Osteocyte (in vitro differentiated cells): Measurements from ENCODE around the gene PKIB. TPM values are rescaled to one million over a fixed set of nuclear protein-coding genes. Genes with fewer than 3 reads are reported as not detected.

ENCODE experiments used
- DNase-seq: peaks from one replicate; pipeline ENCODE4 v3.0.0; 2021; ENCODE audit warnings: mixed read lengths; ENCODE audit not compliant: unreplicated experiment; ENCODE audit errors: extremely low spot score
- H3K27ac Mint-ChIP-seq: one replicate; pipeline ENCODE4 v1.8.0; 2021; ENCODE audit warnings: mild to moderate bottlenecking, mixed read lengths; ENCODE audit not compliant: unreplicated experiment
- H3K27me3 Mint-ChIP-seq: one replicate; pipeline ENCODE4 v1.8.0; 2021; ENCODE audit warnings: mixed read lengths; ENCODE audit not compliant: unreplicated experiment
- H3K36me3 Mint-ChIP-seq: one replicate; pipeline ENCODE4 v1.8.0; 2021; ENCODE audit warnings: mixed read lengths; ENCODE audit not compliant: unreplicated experiment
- H3K4me1 Mint-ChIP-seq: one replicate; pipeline ENCODE4 v1.8.0; 2021; ENCODE audit warnings: mixed read lengths; ENCODE audit not compliant: unreplicated experiment
- H3K4me3 Mint-ChIP-seq: one replicate; pipeline ENCODE4 v1.8.0; 2021; ENCODE audit warnings: mild to moderate bottlenecking, moderate library complexity, mixed read lengths; ENCODE audit not compliant: unreplicated experiment
- H3K9me3 Mint-ChIP-seq: one replicate; pipeline ENCODE4 v1.8.0; 2021; ENCODE audit warnings: mixed read lengths; ENCODE audit not compliant: unreplicated experiment
- total RNA-seq: library from RNA; stranded (reverse); gene quantifications from 2 replicates; pipeline ENCODE4 v1.2.1, GENCODE V29; 2021
- TF ChIP-seq, protein P1 (sequence below): fragments of 200-600 bp; sonication (generic); IDR thresholded peaks from 2 replicates; pipeline ENCODE4 v1.5.0; 2021; ENCODE audit warnings: antibody characterized with exemption, mild to moderate bottlenecking, moderate library complexity

The PKIB gene
- total RNA-seq, 1 donor from 2014 or later: 35.0 TPM

- peaks cover 3% of the 10 kb centered on the region for H3K9me3 Mint-ChIP-seq
- H3K36me3 Mint-ChIP-seq: no peaks in the 10 kb centered on the region
- no peaks in the 10 kb centered on the region for H3K27me3 Mint-ChIP-seq
- H3K27ac Mint-ChIP-seq: no peak overlapping the region
- TF ChIP-seq, protein P1, sequence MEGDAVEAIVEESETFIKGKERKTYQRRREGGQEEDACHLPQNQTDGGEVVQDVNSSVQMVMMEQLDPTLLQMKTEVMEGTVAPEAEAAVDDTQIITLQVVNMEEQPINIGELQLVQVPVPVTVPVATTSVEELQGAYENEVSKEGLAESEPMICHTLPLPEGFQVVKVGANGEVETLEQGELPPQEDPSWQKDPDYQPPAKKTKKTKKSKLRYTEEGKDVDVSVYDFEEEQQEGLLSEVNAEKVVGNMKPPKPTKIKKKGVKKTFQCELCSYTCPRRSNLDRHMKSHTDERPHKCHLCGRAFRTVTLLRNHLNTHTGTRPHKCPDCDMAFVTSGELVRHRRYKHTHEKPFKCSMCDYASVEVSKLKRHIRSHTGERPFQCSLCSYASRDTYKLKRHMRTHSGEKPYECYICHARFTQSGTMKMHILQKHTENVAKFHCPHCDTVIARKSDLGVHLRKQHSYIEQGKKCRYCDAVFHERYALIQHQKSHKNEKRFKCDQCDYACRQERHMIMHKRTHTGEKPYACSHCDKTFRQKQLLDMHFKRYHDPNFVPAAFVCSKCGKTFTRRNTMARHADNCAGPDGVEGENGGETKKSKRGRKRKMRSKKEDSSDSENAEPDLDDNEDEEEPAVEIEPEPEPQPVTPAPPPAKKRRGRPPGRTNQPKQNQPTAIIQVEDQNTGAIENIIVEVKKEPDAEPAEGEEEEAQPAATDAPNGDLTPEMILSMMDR: no peak
- H3K4me3 Mint-ChIP-seq: no peak overlapping the region
- peaks cover 43% of the 10 kb centered on the region for H3K4me1 Mint-ChIP-seq
- DNase-seq: no peak
These were observed 40.2 kb downstream of the PKIB start for GRCh38 chr6:122650403-122650802.

- H3K27me3 Mint-ChIP-seq: no peaks in the 10 kb centered on the region
- no peaks in the 10 kb centered on the region for H3K36me3 Mint-ChIP-seq
- H3K4me1 Mint-ChIP-seq: peaks cover 43% of the 10 kb centered on the region
- peak overlapping the region; percentile 56 for H3K27ac Mint-ChIP-seq
- no peak for DNase-seq
- peaks cover 3% of the 10 kb centered on the region for H3K9me3 Mint-ChIP-seq
- H3K4me3 Mint-ChIP-seq: no peak overlapping the region
- TF ChIP-seq, protein P1: no peak
These were observed 40.8 kb downstream of the PKIB start for GRCh38 chr6:122651031-122651430.

GRCh38 chr6:122651604-122652003 is 41.4 kb downstream of the PKIB start:
- DNase-seq: no peak

DNA sequence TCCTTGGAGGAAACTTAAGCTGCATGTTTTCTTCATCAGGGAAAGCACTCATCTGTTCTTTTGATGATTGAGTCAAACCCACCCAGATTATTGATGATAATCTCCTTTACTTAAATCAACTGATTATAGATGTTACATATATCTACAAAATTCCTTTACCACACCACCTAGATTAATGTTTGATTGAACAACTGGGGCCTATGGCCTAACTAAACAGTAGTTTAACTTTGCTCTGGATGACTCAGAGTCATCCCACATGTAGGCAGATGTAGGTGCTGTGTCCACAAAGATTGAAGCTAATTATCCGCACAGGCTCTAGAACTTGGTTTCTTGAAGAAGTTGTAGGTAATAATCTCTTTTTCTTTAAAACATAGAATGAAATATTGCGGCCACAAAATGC is 42.2 kb downstream of the PKIB start:
- DNase-seq: no peak
- H3K4me1 Mint-ChIP-seq: peaks cover 45% of the 10 kb centered on the region

More at GRCh38 chr6:122651604-122652003, 41.4 kb downstream of the PKIB start:
- peak overlapping the region; percentile 56 for H3K27ac Mint-ChIP-seq
- TF ChIP-seq, protein P1: no peak
- H3K4me3 Mint-ChIP-seq: no peak overlapping the region
- no peaks in the 10 kb centered on the region for H3K36me3 Mint-ChIP-seq
- peaks cover 43% of the 10 kb centered on the region for H3K4me1 Mint-ChIP-seq
- H3K9me3 Mint-ChIP-seq: peaks cover 3% of the 10 kb centered on the region
- no peaks in the 10 kb centered on the region for H3K27me3 Mint-ChIP-seq

GRCh38 chr6:122653094-122653493 is 42.9 kb downstream of the PKIB start:
- peaks cover 3% of the 10 kb centered on the region for H3K9me3 Mint-ChIP-seq
- DNase-seq: no peak
- no peaks in the 10 kb centered on the region for H3K27me3 Mint-ChIP-seq
- H3K36me3 Mint-ChIP-seq: no peaks in the 10 kb centered on the region
- TF ChIP-seq, protein P1: no peak
- H3K4me1 Mint-ChIP-seq: peaks cover 43% of the 10 kb centered on the region
- H3K4me3 Mint-ChIP-seq: no peak overlapping the region
- H3K27ac Mint-ChIP-seq: peak overlapping the region; percentile 67

More for the DNA sequence above, 42.2 kb downstream of the PKIB start:
- TF ChIP-seq, protein P1: no peak
- peaks cover 3% of the 10 kb centered on the region for H3K9me3 Mint-ChIP-seq
- H3K27ac Mint-ChIP-seq: peak overlapping the region; percentile 67
- H3K36me3 Mint-ChIP-seq: no peaks in the 10 kb centered on the region
- no peak overlapping the region for H3K4me3 Mint-ChIP-seq
- H3K27me3 Mint-ChIP-seq: no peaks in the 10 kb centered on the region
